Upper lobe of left lung (tissue), 4 donors: ENCODE measurements around the gene COL6A6.

ENCODE experiments used
- POLR2AphosphoS5 ChIP-seq, 2 donors: sonication (generic); formaldehyde crosslinking; IDR thresholded peaks; one replicate each; pipeline ENCODE4 v1.5.1; 2017; ENCODE audit warnings: antibody characterized with exemption in 2 of 2
- TF ChIP-seq, protein P1 (sequence below), 6 experiments: fragments of 450-650 bp in 4 of 6; fragments of 200-600 bp in 2 of 6; sonication (generic) in 2 of 6; IDR thresholded peaks; one replicate each; pipeline ENCODE4 v1.5.1; 2016 to 2019; ENCODE audit warnings: antibody characterized with exemption in 6 of 6

DNA sequence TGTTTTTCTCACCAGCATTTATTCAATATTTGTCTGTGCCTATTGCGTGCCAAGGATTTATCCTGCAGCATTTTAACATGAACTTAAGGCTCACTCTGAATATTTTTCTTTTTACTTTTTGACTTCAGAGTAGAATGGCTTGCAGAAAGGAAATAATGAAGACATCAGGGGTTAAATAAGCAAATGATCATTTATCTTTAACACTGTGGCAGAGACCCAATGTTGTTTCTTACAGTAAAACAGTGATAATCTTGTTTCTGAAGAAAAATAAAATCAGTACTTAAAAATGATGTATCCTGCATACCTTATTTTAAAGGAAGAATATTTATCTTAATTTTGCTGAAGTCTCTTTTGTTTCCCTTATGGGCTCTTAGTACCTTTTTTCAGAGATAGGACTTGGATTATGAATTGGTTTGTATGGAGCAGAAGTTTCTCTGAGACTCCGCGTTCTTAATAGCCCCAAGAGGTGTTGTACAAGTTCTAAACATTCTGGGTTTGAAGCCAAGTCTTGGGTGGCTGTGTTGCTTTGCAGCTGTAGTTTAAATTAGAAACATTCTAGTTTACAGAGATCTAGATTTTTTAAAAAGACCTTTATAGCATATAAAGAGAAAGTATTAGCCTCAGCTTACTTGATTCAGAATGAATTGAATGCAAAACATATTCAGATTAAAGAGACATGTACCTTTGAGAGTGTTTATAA lies 40.5 kb downstream of the COL6A6 start:
- TF ChIP-seq, protein P1, sequence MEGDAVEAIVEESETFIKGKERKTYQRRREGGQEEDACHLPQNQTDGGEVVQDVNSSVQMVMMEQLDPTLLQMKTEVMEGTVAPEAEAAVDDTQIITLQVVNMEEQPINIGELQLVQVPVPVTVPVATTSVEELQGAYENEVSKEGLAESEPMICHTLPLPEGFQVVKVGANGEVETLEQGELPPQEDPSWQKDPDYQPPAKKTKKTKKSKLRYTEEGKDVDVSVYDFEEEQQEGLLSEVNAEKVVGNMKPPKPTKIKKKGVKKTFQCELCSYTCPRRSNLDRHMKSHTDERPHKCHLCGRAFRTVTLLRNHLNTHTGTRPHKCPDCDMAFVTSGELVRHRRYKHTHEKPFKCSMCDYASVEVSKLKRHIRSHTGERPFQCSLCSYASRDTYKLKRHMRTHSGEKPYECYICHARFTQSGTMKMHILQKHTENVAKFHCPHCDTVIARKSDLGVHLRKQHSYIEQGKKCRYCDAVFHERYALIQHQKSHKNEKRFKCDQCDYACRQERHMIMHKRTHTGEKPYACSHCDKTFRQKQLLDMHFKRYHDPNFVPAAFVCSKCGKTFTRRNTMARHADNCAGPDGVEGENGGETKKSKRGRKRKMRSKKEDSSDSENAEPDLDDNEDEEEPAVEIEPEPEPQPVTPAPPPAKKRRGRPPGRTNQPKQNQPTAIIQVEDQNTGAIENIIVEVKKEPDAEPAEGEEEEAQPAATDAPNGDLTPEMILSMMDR (IDR thresholded peaks at IDR 0.05): no peak
- no peak for TF ChIP-seq POLR2AphosphoS5 (IDR thresholded peaks at IDR 0.05)
